SK-N-MC (cell line): ENCODE measurements around the gene PELI1.
"Not testable (repeated sequence)": the region's sequence is repeated elsewhere in the genome, so short reads cannot be mapped to it uniquely, and the experiment has no call there.

Experiments
- DNase-seq: peaks from one replicate; pipeline ENCODE4 v3.0.0-alpha.2; 2011; ENCODE audit warnings: low read depth, low spot score
- H3K27ac ChIP-seq: fragments of 200-600 bp; sonication (generic); 2 replicates; pipeline ENCODE4 v1.5.1; 2016; ENCODE audit warnings: mixed run types
- H3K36me3 ChIP-seq: fragments of 200-600 bp; sonication (generic); 2 replicates; pipeline ENCODE4 v1.6.1; 2017; ENCODE audit warnings: antibody characterized with exemption, low read length, mixed read lengths; ENCODE audit not compliant: insufficient read depth
- H3K4me3 ChIP-seq: fragments of 200-600 bp; sonication (generic); 2 replicates; pipeline ENCODE4 v1.5.1; 2016
- H3K9ac ChIP-seq: fragments of 200-600 bp; sonication (generic); 2 replicates; pipeline ENCODE4 v1.8.0; 2017; ENCODE audit warnings: mixed run types, mixed read lengths; ENCODE audit not compliant: insufficient read length
- H3K9me3 ChIP-seq: fragments of 200-600 bp; sonication (generic); 2 replicates; pipeline ENCODE4 v1.6.1; 2017; ENCODE audit warnings: low read depth, mild to moderate bottlenecking, antibody characterized with exemption, low read length, moderate library complexity, mixed read lengths
- EZH2 ChIP-seq: fragments of 200-600 bp; sonication (generic); IDR thresholded peaks from one replicate; pipeline ENCODE4 v1.6.1; 2017; ENCODE audit warnings: antibody characterized with exemption
- FOXP2 ChIP-seq: optimal IDR thresholded peaks from 2 replicates; pipeline ENCODE3; 2011; ENCODE audit warnings: mild to moderate bottlenecking, moderate library complexity; ENCODE audit not compliant: insufficient read depth; ENCODE audit errors: extremely low read length, control extremely low read depth
- POLR2AphosphoS5 ChIP-seq: IDR thresholded peaks from 2 replicates; pipeline ENCODE4 v1.6.1; 2012; ENCODE audit warnings: mild to moderate bottlenecking, low read depth, low read length, borderline replicate concordance

PELI1 gene

DNA sequence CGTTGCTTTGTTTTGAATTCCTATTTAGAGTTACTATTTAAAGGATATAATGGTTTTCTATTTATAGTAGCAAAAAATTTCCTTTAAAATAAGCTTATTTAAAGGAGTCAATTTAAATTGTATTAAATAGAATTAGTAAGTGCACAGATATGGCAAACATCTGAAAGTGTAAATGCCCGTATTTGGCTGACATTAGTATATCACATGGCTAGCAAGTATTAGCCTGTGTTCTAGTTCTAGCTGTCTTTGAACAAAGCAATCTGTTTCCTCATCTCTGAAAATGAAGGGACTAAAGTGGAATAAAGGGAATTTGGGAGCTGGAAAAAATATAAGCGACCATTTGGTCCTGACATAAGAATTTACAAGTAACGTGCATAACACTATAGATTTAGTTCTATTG is 32.2 kb downstream of the PELI1 start:
- Histone ChIP-seq H3K4me3 (no peak overlapping the region), H3K9me3 (no peaks in the 10 kb centered on the region), H3K9ac (no peak overlapping the region), H3K27ac (no peak overlapping the region), H3K36me3 (no peaks in the 10 kb centered on the region)
- no peak for DNase-seq
- TF ChIP-seq FOXP2 (no peak), EZH2 (no peak), POLR2AphosphoS5 (no peak)

DNA sequence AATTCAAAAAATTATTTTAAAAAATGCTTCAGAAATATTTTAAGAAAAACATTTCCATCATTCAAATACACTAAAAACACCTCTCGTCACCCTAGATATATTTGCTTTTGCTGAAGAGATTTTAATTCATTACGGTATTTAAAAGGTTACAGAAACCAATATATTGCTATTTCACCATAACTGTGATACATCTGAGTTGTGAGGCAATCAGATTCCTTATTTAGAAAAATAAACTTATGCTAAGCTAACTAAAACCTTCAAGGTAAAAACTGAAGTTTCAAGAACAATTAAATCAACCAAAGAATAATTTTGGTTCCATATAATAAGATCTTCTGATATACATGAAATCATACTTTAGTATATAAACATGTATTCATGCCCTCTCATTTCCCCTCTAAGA is 32.8 kb downstream of the PELI1 start:
- no peaks in the 10 kb centered on the region for H3K36me3 ChIP-seq
- no peak for TF ChIP-seq POLR2AphosphoS5
- no peak for TF ChIP-seq EZH2
- no peak for TF ChIP-seq FOXP2
- no peak overlapping the region for H3K27ac ChIP-seq
- no peaks in the 10 kb centered on the region for H3K9me3 ChIP-seq
- H3K9ac ChIP-seq = no peak overlapping the region
- H3K4me3 ChIP-seq = no peak overlapping the region
- DNase-seq = no peak

DNA sequence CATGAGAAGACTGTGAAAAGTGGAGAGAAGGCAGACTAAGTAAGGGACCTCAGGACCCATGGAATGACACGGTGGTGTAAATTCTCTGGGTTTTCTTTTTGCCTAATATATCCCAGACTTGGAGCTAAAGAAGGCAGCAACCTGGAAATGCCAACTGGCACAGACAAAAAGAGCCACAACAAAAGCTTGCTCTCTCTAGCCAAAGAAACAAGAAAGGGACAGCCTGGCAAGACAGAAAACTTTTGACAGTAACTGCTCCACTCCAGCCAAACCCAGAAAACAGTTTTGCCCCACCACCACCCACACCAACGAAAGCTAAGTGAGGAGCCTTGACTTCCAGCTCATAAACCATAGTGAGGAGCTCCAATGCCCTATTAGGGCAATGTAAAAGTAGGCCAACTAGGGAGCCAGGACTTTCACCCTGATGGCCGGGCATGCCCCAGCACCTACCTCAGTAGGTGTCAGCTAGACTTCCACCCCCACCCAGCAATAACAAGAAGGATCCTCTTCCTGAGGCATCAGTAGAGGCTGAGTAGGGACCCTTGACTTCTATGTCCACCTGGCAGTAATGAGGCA is 35.5 kb downstream of the PELI1 start:
- Histone ChIP-seq H3K4me3 (no peak overlapping the region), H3K9ac (no peak overlapping the region), H3K27ac (no peak overlapping the region), H3K36me3 (no peaks in the 10 kb centered on the region), H3K9me3 (no peaks in the 10 kb centered on the region)
- no peak for TF ChIP-seq EZH2
- DNase-seq = no peak

DNA sequence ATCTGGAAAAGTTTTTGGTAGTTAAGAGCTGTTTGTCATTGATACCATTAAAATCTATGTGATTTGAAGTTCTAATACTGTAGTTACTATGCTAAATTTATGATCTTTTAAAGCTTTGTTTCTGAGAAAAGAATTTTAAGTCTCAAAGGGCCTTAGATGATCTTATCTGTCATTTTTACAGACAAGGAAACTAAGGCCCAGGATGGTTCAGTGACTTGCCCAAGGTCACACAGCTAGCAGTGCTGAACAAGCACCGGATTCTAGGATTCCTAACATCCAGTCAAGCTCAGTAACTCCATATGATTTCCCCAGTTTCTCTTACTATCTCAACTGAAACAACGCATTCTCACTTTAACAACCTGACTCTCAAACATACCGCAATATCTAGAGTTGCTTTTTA is 37.7 kb downstream of the PELI1 start:
- no peak for DNase-seq
- no peak overlapping the region for H3K27ac ChIP-seq
- H3K9ac ChIP-seq = no peak overlapping the region
- no peaks in the 10 kb centered on the region for H3K36me3 ChIP-seq
- TF ChIP-seq POLR2AphosphoS5 = no peak
- no peak for TF ChIP-seq EZH2
- no peak for TF ChIP-seq FOXP2
- H3K4me3 ChIP-seq = no peak overlapping the region
- H3K9me3 ChIP-seq = no peaks in the 10 kb centered on the region

GRCh38 chr2:64105670-64106461 is 38.4 kb downstream of the PELI1 start:
- no peak for DNase-seq
- no peak overlapping the region for H3K9ac ChIP-seq
- H3K36me3 ChIP-seq = no peaks in the 10 kb centered on the region
- TF ChIP-seq EZH2 (no peak), POLR2AphosphoS5 (no peak), FOXP2 (no peak)
- no peak overlapping the region for H3K27ac ChIP-seq
- H3K4me3 ChIP-seq = no peak overlapping the region
- H3K9me3 ChIP-seq = no peaks in the 10 kb centered on the region

GRCh38 chr2:64104933-64105332 is 39.3 kb downstream of the PELI1 start:
- Histone ChIP-seq H3K9me3 (no peaks in the 10 kb centered on the region), H3K4me3 (no peak overlapping the region), H3K36me3 (no peaks in the 10 kb centered on the region), H3K9ac (no peak overlapping the region), H3K27ac (no peak overlapping the region)
- TF ChIP-seq FOXP2 (no peak), POLR2AphosphoS5 (no peak), EZH2 (no peak)
- no peak for DNase-seq

GRCh38 chr2:64102736-64103135 is 41.5 kb downstream of the PELI1 start:
- H3K4me3 ChIP-seq, H3K36me3 ChIP-seq, H3K9me3 ChIP-seq, H3K27ac ChIP-seq, DNase-seq, H3K9ac ChIP-seq: not testable (repeated sequence)

DNA sequence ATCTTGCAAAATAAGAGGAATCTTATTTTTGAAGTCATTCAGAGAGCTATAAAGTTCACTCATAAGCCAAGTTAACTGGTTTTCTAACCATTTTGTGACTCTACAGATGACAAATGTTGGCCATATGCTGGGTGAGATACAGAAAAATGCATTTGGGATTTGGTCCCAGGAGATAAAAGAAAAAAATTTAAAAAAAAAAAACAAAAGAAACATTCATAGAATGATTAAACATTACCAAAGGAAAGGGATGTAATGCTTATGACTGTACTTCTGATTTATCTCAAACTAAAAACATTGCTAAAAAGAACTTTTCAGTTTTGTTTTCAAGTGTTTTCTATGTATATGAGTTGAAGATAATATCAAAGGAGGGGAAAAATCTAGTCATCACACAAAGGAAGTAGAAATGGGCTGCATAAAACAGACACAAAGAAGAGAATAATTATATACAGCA is 43.1 kb downstream of the PELI1 start:
- no peak overlapping the region for H3K4me3 ChIP-seq

DNA sequence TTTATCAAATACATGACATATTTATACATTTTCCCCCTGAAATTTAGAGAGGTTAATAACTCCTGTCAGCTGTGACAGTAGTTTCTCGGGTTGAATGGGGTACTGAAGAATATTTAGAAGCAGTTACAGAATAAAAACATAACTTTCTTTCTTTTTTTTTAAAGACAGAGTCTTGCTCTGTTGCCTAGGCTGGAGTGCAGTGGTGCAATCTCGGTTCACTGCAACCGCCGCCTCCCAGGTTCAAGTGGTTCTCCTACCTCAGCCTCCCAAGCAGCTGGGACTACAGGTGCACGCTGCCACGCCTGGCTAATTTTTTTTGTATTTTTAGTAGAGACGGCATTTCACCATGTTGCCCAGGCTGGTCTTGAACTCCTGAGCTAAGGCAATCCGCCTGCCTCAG is 43.6 kb downstream of the PELI1 start:
- H3K9ac ChIP-seq, H3K4me3 ChIP-seq, DNase-seq, H3K9me3 ChIP-seq, H3K27ac ChIP-seq: not testable (repeated sequence)
- H3K36me3 ChIP-seq = peaks cover 12% of the 10 kb centered on the region

More for the DNA sequence above, 43.1 kb downstream of the PELI1 start:
- no peak overlapping the region for H3K9ac ChIP-seq
- no peaks in the 10 kb centered on the region for H3K9me3 ChIP-seq
- peaks cover 6% of the 10 kb centered on the region for H3K36me3 ChIP-seq
- TF ChIP-seq FOXP2 = no peak
- TF ChIP-seq EZH2 = no peak
- DNase-seq = no peak
- H3K27ac ChIP-seq = 0 out of 2 replicates have a peak overlapping the region, but pooled peaks have one; percentile 0
